ENCODE measurements around the gene MCC.

- TF ChIP-seq CTCF (conservative IDR thresholded peaks at IDR 0.05 in 1 of 2, IDR thresholded peaks at IDR 0.05 in 1 of 2; ENCODE audit: low read depth in 1 of 2, low read length in 2 of 2) (no peak), EZH2 (IDR thresholded peaks at IDR 0.05; ENCODE audit: low read length, missing control alignments) (no peak)
These were observed 283.6 kb downstream of the MCC start for GRCh38 chr5:113204525-113205161.
